ENCODE results near the gene HORMAD2.

HORMAD2 gene

GRCh38 chr22:30079952-30080533, at the start of gene HORMAD2:
HORMAD2 (plus strand) TSS chr22:30080464; CDS start chr22:30093953, 13,489 bp downstream.
- no peak for DNase-seq

GRCh38 chr22:30031328-30031727, 48.9 kb upstream of the HORMAD2 start:
- DNase-seq = no peak

- DNase-seq = no peak
Measured at GRCh38 chr22:30031764-30032455, 48.4 kb upstream of the HORMAD2 start.

- no peak for DNase-seq
Measured at GRCh38 chr22:30033137-30033536, 47.1 kb upstream of the HORMAD2 start.

GRCh38 chr22:30033901-30034300, 46.4 kb upstream of the HORMAD2 start:
- DNase-seq = no peak

- no peak for DNase-seq
Measured at GRCh38 chr22:30036656-30037055, 43.6 kb upstream of the HORMAD2 start.

GRCh38 chr22:30038219-30038618, 42.0 kb upstream of the HORMAD2 start:
- DNase-seq = no peak

GRCh38 chr22:30040499-30041260, 39.6 kb upstream of the HORMAD2 start:
- DNase-seq = no peak

GRCh38 chr22:30041475-30041874, 38.8 kb upstream of the HORMAD2 start:
- no peak for DNase-seq

- no peak for DNase-seq
Measured at GRCh38 chr22:30041881-30042280, 38.4 kb upstream of the HORMAD2 start.

- DNase-seq = no peak
Measured at GRCh38 chr22:30043161-30043560, 37.1 kb upstream of the HORMAD2 start.

GRCh38 chr22:30044369-30044768, 35.9 kb upstream of the HORMAD2 start:
- no peak for DNase-seq

GRCh38 chr22:30044881-30045493, 35.3 kb upstream of the HORMAD2 start:
- DNase-seq = no peak

GRCh38 chr22:30045494-30045887, 34.8 kb upstream of the HORMAD2 start:
- no peak for DNase-seq

GRCh38 chr22:30045901-30046715, 34.2 kb upstream of the HORMAD2 start:
- DNase-seq = no peak

- no peak for DNase-seq
Measured at GRCh38 chr22:30046716-30047363, 33.4 kb upstream of the HORMAD2 start.

GRCh38 chr22:30047364-30047738, 32.9 kb upstream of the HORMAD2 start:
- DNase-seq = peak; percentile 73

GRCh38 chr22:30048681-30049080, 31.6 kb upstream of the HORMAD2 start:
- no peak for DNase-seq

- DNase-seq = no peak
Measured at GRCh38 chr22:30054067-30054763, 26.0 kb upstream of the HORMAD2 start.

- no peak for DNase-seq
Measured at GRCh38 chr22:30054764-30055069, 25.5 kb upstream of the HORMAD2 start.

GRCh38 chr22:30056015-30056414, 24.2 kb upstream of the HORMAD2 start:
- no peak for DNase-seq

GRCh38 chr22:30057375-30057774, 22.9 kb upstream of the HORMAD2 start:
- DNase-seq = no peak
